ENCODE measurements around the gene SELENOF. TPM values are rescaled to one million over a fixed set of nuclear protein-coding genes. Genes with fewer than 3 reads are reported as not detected.

Gene SELENOF
- total and polyA plus RNA-seq, 10 of the 15 experiments (the other 5 are each of a cell fraction or from before 2014, with no cell fraction given): 98.7 to 254 (median 172) TPM

- H3K4me3 ChIP-seq: no peak overlapping the region
- H3K27me3 ChIP-seq (replicated peaks in 1 of 2; ENCODE audit: control insufficient read depth in 2 of 2, insufficient read depth in 2 of 2, low read length in 1 of 2): no peaks in the 10 kb centered on the region
- intact Hi-C loops (cut with micrococcal nuclease; ENCODE audit: unreplicated experiment) (no loop called here), in situ Hi-C loops (cut with MboI) (no loop called here)
- ATAC-seq (peak; percentile 38; the same call in 1 of the 3 replicates), DNase-seq (ENCODE audit: low read depth, low spot score) (no peak), FAIRE-seq (no peak)
- H2AFZ ChIP-seq (ENCODE audit: control insufficient read depth, low read depth, low read length): no peak overlapping the region
- H3K9ac ChIP-seq (ENCODE audit: control insufficient read depth, insufficient read depth, low read length): no peak overlapping the region
- TF ChIP-seq ZNF217 (IDR thresholded peaks at IDR 0.05) (no peak), SUPT20H (IDR thresholded peaks at IDR 0.05; ENCODE audit: borderline replicate concordance, control insufficient read depth, low read depth, low read length) (no peak), CBX5 (IDR thresholded peaks at IDR 0.05; ENCODE audit: low read depth) (no peak), CHD1 (IDR thresholded peaks at IDR 0.05; ENCODE audit: low read depth, low read length) (no peak), ZNF207 (IDR thresholded peaks at IDR 0.05; ENCODE audit: borderline replicate concordance) (no peak), GABPA (IDR thresholded peaks at IDR 0.05; ENCODE audit: low read depth) (no peak), ZSCAN29 (IDR thresholded peaks at IDR 0.05) (no peak), NFYB (IDR thresholded peaks at IDR 0.05; ENCODE audit: insufficient read depth, low read depth, low read length) (no peak), CHD4 (IDR thresholded peaks at IDR 0.05) (no peak), MAX (IDR thresholded peaks at IDR 0.05; ENCODE audit: low read depth, low read length) (no peak), ZNF24 (IDR thresholded peaks at IDR 0.05) (no peak), REST (IDR thresholded peaks at IDR 0.05; ENCODE audit: low read depth, low read length) (no peak), SMAD1 (IDR thresholded peaks at IDR 0.05; ENCODE audit: low read depth, partially characterized antibody) (no peak)
- H3K79me2 ChIP-seq (ENCODE audit: control insufficient read depth, insufficient read depth, low read length): peaks cover 53% of the 10 kb centered on the region
- ChIA-PET POLR2A (interaction anchor here (0.7 to 3.2 kb wide), 3 partner anchors 19 to 51 kb away, joined by 4 to 14 read pairs (median 5); partner anchors contain the start of genes HS2ST1 and SELENOF), SMC1A (ENCODE audit: uncharacterized antibody, unreplicated experiment) (interaction anchor here (0.7 to 1.9 kb wide), 9 partner anchors 9 to 131 kb away, joined by 3 to 9 read pairs (median 3); no protein-coding TSS in a partner anchor), RAD21 (ENCODE audit: unreplicated experiment) (interaction anchor here (1.0 to 1.6 kb wide), 4 partner anchors 19 to 60 kb away, joined by 3 to 6 read pairs (median 4); partner anchors contain the start of gene HS2ST1), CTCF (interaction anchor here (0.6 to 1.9 kb wide), 2 partner anchors 19 to 150 kb away, joined by 3 to 12 read pairs; partner anchors contain the start of genes HS2ST1 and SELENOF)
- 91% methylated on average over 7 of the region's 7 CpGs for WGBS (ENCODE audit: insufficient coverage, insufficient replicate concordance, low lambda C conversion rate, missing lambda C conversion rate)
- peaks cover 1% of the 10 kb centered on the region; the same call in 2 of the 3 replicates for H3K9me3 ChIP-seq (replicated peaks; ENCODE audit: control insufficient read depth, insufficient read depth, low read length)
- no TSS peak for BruUV-seq (replicated peaks)
- H3K36me3 ChIP-seq (ENCODE audit: control insufficient read depth in 2 of 2, insufficient read depth in 2 of 2, low read length in 1 of 2): no peaks in the 10 kb centered on the region
- no peak overlapping the region for H3K27ac ChIP-seq (ENCODE audit: control insufficient read depth, insufficient read depth)
- H3K4me1 ChIP-seq (ENCODE audit: control insufficient read depth, insufficient read depth, low read length): no peaks in the 10 kb centered on the region
- 0 out of 2 replicates have a peak, but pooled peaks cover 3% of the 10 kb centered on the region for H4K20me1 ChIP-seq (ENCODE audit: control insufficient read depth, insufficient read depth)
- H3K4me2 ChIP-seq (ENCODE audit: control insufficient read depth, insufficient read depth): no peak overlapping the region
Measured at GRCh38 chr1:86933562-86934377, 19.8 kb upstream of the SELENOF start.
